Measurements from ENCODE around the gene MACROD1.
"Not testable (repeated sequence)": the region's sequence is repeated elsewhere in the genome, so short reads cannot be mapped to it uniquely, and the experiment has no call there.

Gene MACROD1

GRCh38 chr11:64048042-64048854, 117.7 kb downstream of the MACROD1 start:
- Histone ChIP-seq H3K79me2 (ENCODE audit: insufficient read depth, low read length) (no peaks in the 10 kb centered on the region), H3K4me2 (ENCODE audit: low read depth, low read length, poor library complexity, severe bottlenecking) (no peak overlapping the region), H2AFZ (ENCODE audit: low read depth, low read length, severe bottlenecking) (no peak overlapping the region), H3K27ac (ENCODE audit: low read depth, low read length) (no peak overlapping the region), H3K9ac (ENCODE audit: low read length) (no peak overlapping the region), H3F3A (ENCODE audit: insufficient read depth) (no peaks in the 10 kb centered on the region), H3K27me3 (ENCODE audit: low read length) (no peaks in the 10 kb centered on the region), H3K9me2 (replicated peaks; ENCODE audit: insufficient read depth, low read length) (no peaks in the 10 kb centered on the region), H3K36me3 (ENCODE audit: low read length) (no peaks in the 10 kb centered on the region), H4K20me1 (ENCODE audit: low read depth, low read length) (no peaks in the 10 kb centered on the region), H3K9me3 (ENCODE audit: insufficient read depth, low read length) (no peaks in the 10 kb centered on the region), H3K4me3 (ENCODE audit: insufficient read depth, low read length, poor library complexity, severe bottlenecking) (no peak overlapping the region)
- TF ChIP-seq EZH2phosphoT487 (conservative IDR thresholded peaks at IDR 0.05; ENCODE audit: low read length): no peak
- TF ChIP-seq, protein P1, sequence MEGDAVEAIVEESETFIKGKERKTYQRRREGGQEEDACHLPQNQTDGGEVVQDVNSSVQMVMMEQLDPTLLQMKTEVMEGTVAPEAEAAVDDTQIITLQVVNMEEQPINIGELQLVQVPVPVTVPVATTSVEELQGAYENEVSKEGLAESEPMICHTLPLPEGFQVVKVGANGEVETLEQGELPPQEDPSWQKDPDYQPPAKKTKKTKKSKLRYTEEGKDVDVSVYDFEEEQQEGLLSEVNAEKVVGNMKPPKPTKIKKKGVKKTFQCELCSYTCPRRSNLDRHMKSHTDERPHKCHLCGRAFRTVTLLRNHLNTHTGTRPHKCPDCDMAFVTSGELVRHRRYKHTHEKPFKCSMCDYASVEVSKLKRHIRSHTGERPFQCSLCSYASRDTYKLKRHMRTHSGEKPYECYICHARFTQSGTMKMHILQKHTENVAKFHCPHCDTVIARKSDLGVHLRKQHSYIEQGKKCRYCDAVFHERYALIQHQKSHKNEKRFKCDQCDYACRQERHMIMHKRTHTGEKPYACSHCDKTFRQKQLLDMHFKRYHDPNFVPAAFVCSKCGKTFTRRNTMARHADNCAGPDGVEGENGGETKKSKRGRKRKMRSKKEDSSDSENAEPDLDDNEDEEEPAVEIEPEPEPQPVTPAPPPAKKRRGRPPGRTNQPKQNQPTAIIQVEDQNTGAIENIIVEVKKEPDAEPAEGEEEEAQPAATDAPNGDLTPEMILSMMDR (IDR thresholded peaks at IDR 0.05; ENCODE audit: insufficient read depth, low read length, poor library complexity, severe bottlenecking): no peak

DNA sequence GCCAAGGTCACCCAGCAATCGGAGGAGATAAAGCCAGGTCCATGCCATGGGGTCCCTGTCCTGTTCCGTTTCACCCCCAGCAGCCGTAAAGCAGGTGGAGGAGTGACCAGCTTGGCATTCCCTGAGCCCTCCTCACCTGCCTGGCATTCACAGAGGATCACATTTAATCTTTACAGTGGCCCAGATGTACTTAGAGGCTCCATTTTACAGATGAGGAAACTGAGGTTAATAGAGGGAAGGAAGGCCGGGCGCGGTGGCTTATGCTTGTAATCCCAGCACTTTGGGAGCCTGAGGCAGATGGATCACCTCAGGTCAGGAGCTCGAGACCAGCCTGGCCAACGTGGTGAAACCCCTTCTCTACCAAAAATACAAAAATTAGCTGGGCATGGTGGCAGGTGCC, 118.5 kb downstream of the MACROD1 start:
- not testable (repeated sequence) for H3K4me2 ChIP-seq (ENCODE audit: low read depth, low read length, poor library complexity, severe bottlenecking); H3K9me3 ChIP-seq (ENCODE audit: insufficient read depth, low read length); H3K27ac ChIP-seq (ENCODE audit: low read depth, low read length); H2AFZ ChIP-seq (ENCODE audit: low read depth, low read length, severe bottlenecking); H3K9ac ChIP-seq (ENCODE audit: low read length); H3K4me3 ChIP-seq (ENCODE audit: insufficient read depth, low read length, poor library complexity, severe bottlenecking); H3K79me2 ChIP-seq (ENCODE audit: insufficient read depth, low read length); H3F3A ChIP-seq (ENCODE audit: insufficient read depth); H3K36me3 ChIP-seq (ENCODE audit: low read length); H3K27me3 ChIP-seq (ENCODE audit: low read length); H4K20me1 ChIP-seq (ENCODE audit: low read depth, low read length); H3K9me2 ChIP-seq (replicated peaks; ENCODE audit: insufficient read depth, low read length)

DNA sequence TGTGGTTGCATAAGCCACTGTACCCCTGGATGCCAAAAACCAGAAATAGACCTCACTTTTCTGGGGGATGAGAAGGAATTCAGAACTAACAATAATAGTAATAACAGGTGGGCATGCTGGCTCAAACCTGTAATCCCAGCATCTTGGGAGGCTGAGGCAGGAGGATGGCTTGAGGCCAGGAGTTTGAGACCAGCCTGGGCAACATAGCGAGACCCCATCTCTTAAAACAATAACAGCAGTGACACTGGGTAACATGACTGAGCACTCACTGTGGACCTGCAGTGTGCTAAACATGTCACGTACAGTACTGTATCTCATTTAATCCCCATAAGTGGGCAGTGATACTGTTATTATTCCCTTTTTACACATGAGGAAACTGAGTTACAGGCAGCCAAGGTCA, 120.2 kb downstream of the MACROD1 start:
- Histone ChIP-seq H3K27ac (ENCODE audit: low read depth, low read length) (no peak overlapping the region), H3K9me2 (replicated peaks; ENCODE audit: insufficient read depth, low read length) (no peaks in the 10 kb centered on the region), H4K20me1 (ENCODE audit: low read depth, low read length) (no peaks in the 10 kb centered on the region), H3F3A (ENCODE audit: insufficient read depth) (no peaks in the 10 kb centered on the region), H3K4me2 (ENCODE audit: low read depth, low read length, poor library complexity, severe bottlenecking) (no peak overlapping the region), H2AFZ (ENCODE audit: low read depth, low read length, severe bottlenecking) (no peak overlapping the region), H3K4me3 (ENCODE audit: insufficient read depth, low read length, poor library complexity, severe bottlenecking) (no peak overlapping the region), H3K9me3 (ENCODE audit: insufficient read depth, low read length) (no peaks in the 10 kb centered on the region), H3K36me3 (ENCODE audit: low read length) (no peaks in the 10 kb centered on the region), H3K9ac (ENCODE audit: low read length) (no peak overlapping the region), H3K79me2 (ENCODE audit: insufficient read depth, low read length) (no peaks in the 10 kb centered on the region), H3K27me3 (ENCODE audit: low read length) (no peaks in the 10 kb centered on the region)
- TF ChIP-seq, protein P1 (IDR thresholded peaks at IDR 0.05; ENCODE audit: insufficient read depth, low read length, poor library complexity, severe bottlenecking): no peak
- no peak for TF ChIP-seq EZH2phosphoT487 (conservative IDR thresholded peaks at IDR 0.05; ENCODE audit: low read length)

DNA sequence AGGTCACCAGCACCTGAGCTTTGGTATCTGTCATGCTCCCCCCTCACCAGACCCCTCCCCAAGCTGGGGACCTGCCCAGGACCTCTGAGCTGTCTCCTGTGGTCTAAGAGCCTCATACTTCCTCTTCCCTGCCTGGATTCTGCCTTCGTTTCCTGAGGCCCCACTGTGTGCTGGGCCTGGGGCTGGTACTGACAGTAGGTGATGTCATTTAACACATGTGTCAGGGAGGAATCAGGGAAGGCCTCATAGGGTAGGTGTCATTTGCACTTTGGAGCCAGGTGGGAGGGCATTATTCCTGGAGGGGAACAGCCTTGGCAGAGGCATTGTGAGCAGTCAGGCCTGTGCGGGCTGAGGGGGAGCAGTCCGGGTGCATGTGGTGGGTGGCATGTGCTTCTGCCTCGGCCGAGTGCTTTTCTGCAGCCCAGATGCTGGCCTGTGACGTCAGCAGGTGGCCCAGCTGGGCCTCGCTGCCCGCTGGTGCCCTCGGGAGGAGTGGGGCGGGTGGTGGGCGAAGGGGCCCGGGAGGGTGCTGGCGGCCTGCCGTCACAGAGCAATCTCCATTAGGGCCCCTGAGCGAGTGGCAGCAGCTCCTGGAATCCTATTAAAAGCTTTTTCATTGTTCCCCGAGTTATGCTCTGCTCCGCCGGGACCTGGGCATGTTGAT, 121.1 kb downstream of the MACROD1 start:
- H4K20me1 ChIP-seq (ENCODE audit: low read depth, low read length): no peaks in the 10 kb centered on the region
- no peaks in the 10 kb centered on the region for H3K27me3 ChIP-seq (ENCODE audit: low read length)
- H3K9me2 ChIP-seq (replicated peaks; ENCODE audit: insufficient read depth, low read length): no peaks in the 10 kb centered on the region
- no peak overlapping the region for H3K9ac ChIP-seq (ENCODE audit: low read length)
- H3K79me2 ChIP-seq (ENCODE audit: insufficient read depth, low read length): no peaks in the 10 kb centered on the region
- TF ChIP-seq, protein P1 (IDR thresholded peaks at IDR 0.05; ENCODE audit: insufficient read depth, low read length, poor library complexity, severe bottlenecking): no peak
- no peak for TF ChIP-seq EZH2phosphoT487 (conservative IDR thresholded peaks at IDR 0.05; ENCODE audit: low read length)
- no peak overlapping the region for H3K4me3 ChIP-seq (ENCODE audit: insufficient read depth, low read length, poor library complexity, severe bottlenecking)
- H3K27ac ChIP-seq (ENCODE audit: low read depth, low read length): no peak overlapping the region
- no peaks in the 10 kb centered on the region for H3K36me3 ChIP-seq (ENCODE audit: low read length)
- no peak overlapping the region for H2AFZ ChIP-seq (ENCODE audit: low read depth, low read length, severe bottlenecking)
- no peak overlapping the region for H3K4me2 ChIP-seq (ENCODE audit: low read depth, low read length, poor library complexity, severe bottlenecking)
- no peaks in the 10 kb centered on the region for H3F3A ChIP-seq (ENCODE audit: insufficient read depth)
- H3K9me3 ChIP-seq (ENCODE audit: insufficient read depth, low read length): no peaks in the 10 kb centered on the region
